GM19328 (cell line): ENCODE results near the gene APOL1.
"Not testable (repeated sequence)": the region's sequence is repeated elsewhere in the genome, so short reads cannot be mapped to it uniquely, and the experiment has no call there.

Experiments
- ATAC-seq: cut with Tn5 transposase; IDR thresholded peaks from one replicate; pipeline ENCODE4 v1.9.1; 2021; ENCODE audit warnings: mild to moderate bottlenecking, moderate library complexity; ENCODE audit not compliant: unreplicated experiment

The APOL1 gene, protein sequence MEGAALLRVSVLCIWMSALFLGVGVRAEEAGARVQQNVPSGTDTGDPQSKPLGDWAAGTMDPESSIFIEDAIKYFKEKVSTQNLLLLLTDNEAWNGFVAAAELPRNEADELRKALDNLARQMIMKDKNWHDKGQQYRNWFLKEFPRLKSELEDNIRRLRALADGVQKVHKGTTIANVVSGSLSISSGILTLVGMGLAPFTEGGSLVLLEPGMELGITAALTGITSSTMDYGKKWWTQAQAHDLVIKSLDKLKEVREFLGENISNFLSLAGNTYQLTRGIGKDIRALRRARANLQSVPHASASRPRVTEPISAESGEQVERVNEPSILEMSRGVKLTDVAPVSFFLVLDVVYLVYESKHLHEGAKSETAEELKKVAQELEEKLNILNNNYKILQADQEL

DNA sequence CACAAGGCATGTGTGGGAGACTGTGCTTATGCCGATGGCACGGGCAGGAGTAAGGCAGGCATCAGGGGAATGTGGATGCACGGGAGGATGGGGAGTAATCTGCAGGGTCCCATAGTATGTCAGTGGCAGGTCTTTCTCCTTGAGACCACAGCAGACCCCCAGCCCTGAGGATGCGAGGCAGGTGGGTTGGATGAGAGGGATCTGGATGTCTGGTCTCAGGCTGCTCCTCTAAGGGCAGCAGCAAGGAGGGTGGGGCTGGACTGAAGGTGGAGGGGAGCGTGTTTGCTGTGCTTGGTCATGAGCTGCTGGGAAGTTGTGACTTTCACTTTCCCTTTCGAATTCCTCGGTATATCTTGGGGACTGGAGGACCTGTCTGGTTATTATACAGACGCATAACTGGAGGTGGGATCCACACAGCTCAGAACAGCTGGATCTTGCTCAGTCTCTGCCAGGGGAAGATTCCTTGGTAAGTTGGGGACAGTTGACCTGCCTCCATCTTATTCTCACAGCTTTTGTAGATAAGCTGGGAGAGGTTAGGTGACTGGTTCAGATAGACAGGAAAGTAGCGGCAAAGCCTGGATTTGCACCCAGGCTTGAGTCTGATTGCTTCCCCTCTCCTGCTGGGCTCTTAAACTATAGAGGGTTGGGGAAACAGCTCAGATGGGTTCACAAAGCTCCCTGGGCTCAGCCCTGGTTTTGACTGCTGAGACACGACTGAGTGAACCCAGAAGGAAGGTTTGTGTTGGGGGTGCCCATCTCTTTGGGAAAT is at the start of gene APOL1:
Gene APOL1 (plus strand): TSS at position 380 of the 769 bp plus-strand sequence. CDS start 1,823 bp downstream, outside the sequence.
- ATAC-seq = no peak

DNA sequence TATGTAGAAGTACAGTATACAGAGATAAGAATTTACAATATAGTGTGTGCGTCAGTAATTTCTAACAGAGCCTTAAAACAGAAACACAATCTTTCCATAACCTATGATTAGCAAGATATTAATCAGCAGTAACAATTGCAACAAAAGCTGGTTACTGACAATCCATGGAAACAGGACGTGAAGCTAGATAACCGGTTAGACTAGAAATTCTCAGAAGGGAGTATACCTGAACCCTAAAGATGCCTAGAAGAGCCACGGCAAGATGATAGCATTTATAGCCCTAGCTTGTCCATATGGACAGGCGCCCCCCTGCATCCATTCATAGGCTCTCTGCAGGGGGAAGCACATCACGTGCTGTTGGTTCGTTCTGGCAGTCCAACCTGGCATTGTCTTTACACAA is 49.5 kb upstream of the APOL1 start:
- not testable (repeated sequence) for ATAC-seq

DNA sequence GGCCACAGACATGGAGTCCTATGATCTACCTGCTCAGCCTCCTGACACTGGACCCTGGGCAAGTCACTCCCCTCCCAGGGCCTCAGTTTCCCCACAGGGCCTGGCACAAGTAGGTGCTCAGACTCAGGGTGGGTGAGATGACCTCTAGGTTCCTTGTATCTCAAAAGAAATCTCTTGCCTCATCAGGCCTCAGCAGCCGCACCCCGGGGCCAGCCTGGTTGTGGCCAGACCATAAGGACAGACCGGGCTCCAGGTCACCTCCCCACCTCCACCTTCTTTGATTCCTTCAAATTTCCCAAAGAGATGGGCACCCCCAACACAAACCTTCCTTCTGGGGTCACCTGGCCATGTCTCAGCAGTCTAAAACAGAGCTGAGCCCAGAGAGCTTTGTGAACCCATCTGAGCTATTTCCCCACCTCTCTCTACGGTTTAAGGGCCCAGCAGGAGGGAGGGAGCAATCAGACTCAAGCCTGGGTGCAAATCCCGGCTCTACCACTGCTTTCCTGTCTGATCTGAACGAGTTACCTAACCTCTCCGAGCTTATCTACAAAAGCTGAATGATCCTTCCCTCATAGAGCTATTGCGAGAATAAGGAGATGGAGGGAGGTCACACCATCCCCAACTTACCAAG is 48.8 kb upstream of the APOL1 start:
- no peak for ATAC-seq

GRCh38 chr22:36204632-36205015 is 48.3 kb upstream of the APOL1 start:
- ATAC-seq = no peak

DNA sequence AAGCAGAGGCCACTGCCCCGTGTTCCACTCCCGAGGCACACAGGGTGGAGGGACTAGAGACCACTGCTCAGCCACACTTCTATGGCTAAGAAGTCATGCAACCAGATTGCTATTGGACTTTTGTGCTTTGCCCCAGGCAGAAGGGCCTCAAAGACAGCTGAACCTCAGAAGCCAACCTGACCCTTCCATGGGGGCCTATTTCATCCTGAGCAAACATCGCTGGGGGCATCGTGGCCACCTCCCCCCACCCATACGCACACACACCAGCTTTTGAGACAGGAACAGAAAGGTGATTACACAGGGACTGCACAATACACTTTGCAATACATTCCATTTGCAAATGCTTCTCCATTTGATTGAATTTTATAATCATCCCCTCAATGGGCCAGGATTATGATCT is 47.4 kb upstream of the APOL1 start:
- ATAC-seq = not testable (repeated sequence)

- no peak for ATAC-seq
Observed at GRCh38 chr22:36206255-36206654, 46.7 kb upstream of the APOL1 start.

DNA sequence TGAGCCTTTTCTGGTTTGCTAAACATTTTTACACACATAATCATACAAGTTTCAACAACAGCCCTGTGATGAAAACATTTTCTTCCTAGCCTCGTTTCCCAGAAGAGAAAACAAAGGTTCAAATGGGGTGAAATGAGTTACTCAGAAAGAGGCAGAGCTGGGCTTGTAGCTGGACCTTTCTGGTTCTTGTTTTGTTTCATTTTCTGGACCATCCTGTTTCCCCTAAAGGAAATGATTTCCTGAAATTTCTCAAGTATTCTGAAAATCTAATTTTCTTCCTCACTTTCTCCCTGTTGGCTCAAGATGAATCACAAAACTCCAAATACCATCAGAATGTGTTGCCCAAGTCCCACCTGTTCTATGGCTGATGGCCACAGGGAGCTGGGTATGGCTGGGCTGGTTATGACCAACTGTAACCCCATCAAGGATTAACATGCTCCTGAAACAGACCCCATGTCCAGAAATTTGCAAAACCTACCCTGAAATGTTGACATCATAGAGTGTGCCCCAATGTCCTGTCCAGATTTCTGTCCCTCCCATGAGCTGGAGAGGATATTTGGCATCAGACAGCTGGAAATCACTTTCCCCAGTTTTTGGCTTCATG is 44.7 kb upstream of the APOL1 start:
- no peak for ATAC-seq

DNA sequence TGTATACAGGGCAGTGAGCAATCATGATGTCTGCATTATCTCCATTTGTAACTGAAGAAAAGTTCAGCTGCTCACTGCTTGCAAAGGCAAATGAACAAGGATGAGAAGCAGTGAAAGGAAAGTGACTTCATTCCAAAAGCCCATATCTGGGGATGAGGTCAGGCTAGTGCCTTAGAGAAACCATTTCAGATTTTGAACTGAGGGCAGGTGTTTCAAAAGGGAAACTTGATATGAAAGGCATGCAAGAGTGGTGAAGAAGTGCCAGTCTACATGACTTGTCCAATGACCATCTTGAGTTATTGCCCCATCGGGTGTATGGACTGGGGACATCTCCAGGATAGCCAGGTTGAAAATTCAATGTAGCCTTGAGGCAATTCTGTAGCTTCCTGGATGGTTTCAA is 44.0 kb upstream of the APOL1 start:
- no peak for ATAC-seq

DNA sequence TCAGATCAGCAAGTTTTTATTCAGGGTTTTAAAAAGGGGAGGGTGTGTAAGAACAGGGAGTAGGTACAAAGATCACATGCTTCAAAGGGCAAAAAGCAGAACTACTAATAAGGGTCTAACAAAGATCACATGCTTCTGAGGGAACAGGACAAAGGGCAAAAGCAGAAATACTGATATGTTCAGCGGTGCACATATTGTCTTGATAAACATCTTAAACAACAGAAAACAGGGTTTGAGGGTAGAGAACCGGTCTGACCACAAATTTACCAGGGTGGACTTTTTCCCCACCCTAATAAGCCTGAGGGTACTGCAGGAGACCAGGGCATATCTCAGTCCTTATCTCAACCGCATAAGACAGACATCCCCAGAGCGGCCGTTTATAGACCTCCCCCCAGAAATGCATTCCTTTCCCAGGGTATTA is 43.4 kb upstream of the APOL1 start:
- not testable (repeated sequence) for ATAC-seq

- no peak for ATAC-seq
Observed at GRCh38 chr22:36210224-36210623, 42.7 kb upstream of the APOL1 start.

DNA sequence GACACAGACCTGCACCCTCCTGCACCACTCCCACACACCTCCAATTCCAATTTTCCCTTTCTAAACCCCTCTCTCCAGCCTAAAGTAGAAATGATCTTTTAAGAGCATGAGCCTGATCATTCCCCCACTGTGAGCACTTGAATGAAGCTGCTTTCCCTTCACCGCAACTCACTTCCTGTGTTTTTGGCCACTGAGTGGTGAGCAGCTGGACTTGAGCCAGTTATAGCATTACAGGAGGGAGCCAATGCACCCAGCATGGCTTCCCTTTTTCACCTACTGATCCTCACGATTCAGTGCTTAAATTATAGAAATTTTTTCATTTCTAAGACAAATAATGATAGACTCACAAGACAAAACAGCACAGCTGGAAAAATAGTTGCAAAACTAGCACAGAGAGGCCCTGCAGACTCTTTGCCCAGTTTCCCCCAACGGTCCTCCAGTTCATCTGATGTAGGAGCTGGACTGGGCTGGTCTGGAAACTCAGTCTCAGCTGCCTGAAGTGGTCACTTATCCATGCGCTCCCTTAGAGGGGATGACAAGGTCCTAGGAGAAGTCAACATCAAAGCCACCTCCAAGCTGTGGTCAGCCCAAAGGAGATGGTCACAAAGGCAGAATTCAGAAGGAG is 41.6 kb upstream of the APOL1 start:
- no peak for ATAC-seq

DNA sequence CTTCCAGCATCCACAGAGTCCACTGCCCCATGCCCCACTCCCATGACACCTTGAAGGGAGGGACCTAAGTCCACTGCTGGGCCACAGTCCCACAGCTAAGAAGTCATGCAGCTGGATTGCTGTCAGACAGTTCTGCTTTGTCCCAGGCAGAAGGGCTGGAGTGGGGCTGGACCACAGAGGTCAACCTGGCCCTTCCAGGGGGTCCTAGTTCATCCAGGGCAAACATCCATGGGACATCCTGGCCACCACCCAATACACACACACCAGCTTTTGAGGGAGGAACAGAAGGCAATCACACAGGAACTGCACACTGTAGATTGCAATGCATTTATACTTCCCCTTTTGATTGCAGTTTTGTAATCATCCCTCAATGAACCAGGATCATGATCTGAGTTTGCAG is 40.0 kb upstream of the APOL1 start:
- no peak for ATAC-seq

DNA sequence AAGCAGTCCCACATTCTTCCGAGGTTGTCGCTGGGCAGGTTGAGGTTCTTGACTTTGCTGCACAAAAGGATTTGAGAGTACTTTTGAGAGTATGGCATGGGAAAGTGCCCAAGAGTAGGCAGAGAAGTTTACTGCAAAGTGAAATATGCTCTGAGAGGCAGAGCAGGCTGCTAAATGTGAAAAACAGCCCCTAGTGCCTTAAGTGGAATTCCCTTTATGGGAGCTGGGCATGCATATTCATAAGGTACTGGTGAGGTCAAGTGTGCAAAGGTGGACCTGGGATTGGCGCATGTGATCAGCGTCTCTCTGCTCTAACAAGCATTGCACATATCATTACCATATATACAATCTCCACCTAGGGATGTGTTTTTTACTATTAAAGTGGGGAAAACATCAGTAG is 39.3 kb upstream of the APOL1 start:
- no peak for ATAC-seq

DNA sequence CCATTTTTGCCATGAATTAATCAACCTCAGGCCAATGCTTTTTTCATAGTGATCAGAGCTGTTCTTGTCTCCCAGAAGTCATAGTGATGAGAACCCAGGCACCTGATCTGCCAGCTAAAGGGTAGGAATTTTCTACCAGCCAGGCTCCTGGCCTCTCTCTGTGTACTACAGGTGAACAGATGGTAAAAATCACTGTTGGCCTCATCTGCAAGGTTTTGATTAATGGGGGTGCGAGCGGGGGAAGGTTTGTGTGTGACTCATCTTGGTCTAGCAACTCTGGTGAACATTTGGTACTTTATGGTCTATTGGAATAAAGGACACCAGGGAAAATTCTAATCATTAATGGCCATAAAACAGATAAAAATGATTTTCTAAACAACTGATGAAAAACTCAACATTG is 37.0 kb upstream of the APOL1 start:
- no peak for ATAC-seq

DNA sequence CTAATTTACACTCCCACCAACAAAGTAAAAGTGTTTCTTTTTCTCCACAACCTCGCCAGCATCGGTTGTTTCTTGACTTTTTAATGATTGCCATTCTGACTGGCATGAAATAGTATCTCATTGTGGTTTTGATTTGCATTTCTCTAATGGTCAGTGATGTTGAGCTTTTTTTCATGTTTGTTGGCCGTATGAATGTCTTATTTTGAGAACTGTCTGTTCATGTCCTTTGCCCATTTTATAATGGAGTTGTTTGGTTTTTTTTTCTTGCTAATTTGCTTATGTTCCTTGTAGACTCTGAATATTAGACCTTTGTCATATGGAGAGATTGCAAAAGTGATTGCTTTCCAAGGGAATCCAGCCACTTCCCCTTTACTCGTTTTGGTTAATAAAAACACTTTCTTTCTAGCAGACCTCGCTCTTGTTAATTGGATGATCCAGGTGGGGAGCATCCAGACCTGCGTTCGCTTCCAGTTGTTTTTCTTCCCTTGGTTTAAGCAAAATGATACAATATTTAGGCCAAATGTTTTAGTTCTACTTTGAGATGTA is 34.2 kb upstream of the APOL1 start:
- no peak for ATAC-seq

DNA sequence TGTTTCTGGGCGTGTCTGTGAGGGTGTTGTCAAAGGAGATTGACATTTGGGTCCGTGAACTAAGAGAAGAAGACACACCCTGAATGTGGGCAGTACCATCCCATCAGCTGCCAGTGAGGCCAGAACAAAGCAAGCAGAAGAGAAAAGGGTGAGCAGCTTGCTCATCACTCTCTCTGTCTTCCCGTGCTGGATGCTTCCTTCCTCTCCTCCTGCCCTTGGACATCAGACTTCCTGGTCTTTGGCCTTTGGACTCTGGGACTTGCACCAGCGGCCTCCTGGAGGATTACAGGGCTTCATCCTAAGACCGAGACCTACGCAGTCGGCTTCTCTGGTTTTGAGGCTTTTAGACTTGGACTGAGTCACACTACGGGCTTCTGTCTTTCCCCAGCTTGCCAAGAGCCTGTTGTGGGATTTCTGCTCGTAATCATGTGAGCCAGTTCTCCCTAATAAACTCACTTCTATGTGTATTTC is 32.4 kb upstream of the APOL1 start:
- no peak for ATAC-seq

GRCh38 chr22:36221799-36222751 is 30.9 kb upstream of the APOL1 start:
- no peak for ATAC-seq

DNA sequence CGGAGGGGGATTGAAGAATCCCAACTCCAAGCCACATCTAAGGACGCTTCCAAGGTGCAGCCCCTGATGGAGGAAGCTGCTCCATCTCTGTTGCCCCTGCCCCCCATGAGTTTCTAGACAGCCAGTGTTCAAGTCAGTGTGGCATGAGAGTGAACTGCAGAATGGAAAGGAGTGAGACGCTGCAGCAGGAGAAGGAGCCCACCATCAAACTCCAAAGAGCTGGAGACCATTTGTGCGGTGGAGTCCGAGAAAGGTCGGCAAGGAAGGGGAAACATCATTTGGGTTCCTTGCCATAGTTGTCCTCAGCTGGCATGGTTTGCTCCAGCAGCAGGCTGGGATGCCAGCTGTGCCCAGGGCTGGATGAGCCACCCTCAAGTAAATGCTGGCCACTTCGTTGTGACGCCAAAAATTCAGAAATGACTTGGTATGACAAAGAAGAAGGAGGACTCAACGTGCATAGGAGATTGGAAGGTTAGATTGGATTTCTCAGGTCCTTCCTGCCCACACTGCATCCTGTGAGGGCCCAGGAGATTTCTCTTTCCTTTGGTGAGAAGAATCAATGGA is 30.0 kb upstream of the APOL1 start:
- no peak for ATAC-seq

DNA sequence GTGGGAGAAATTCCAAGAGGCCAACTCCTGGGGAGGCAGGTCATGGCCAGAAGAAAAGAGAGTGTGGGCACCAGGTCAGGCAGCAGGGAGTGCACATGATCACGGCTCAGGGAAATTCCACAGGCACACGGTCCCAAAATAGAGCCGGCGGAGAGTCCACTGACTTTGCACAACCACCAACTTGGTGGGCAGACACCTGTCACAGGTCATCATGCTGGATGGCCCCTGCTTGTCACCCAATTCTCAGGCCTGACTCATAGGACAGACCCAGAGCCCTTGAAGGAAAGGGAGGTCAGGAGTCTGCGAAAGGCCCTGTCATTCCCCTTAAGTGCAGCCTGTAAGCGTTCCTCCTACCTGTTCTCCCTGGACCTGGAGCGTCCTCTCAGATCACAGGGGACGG is 29.4 kb upstream of the APOL1 start:
- ATAC-seq = no peak
